ENCODE results near the gene GAD1.

- TF ChIP-seq POLR2A (IDR thresholded peaks at IDR 0.05) (no peak), CTCF (IDR thresholded peaks at IDR 0.05) (no peak), POLR2AphosphoS5 (IDR thresholded peaks at IDR 0.05) (no peak), EP300 (IDR thresholded peaks at IDR 0.05; ENCODE audit: low read depth) (no peak)
Measured at GRCh38 chr2:170843656-170844055, 27.0 kb downstream of the GAD1 start.

All from transverse colon (tissue), 4 donors.